Keratinocyte (primary cell): Measurements from ENCODE around the gene DYTN. TPM values are rescaled to one million over a fixed set of nuclear protein-coding genes. Genes with fewer than 3 reads are reported as not detected.

ENCODE experiments used
- DNase-seq: peaks from one replicate; pipeline ENCODE4 v3.0.0-alpha.2; 2011; ENCODE audit warnings: low read depth, missing footprints, low spot score
- FAIRE-seq: peaks from 2 replicates; lab custom pipeline; 2011; peaks lifted over from hg19 to GRCh38; lab: Jason Lieb, UNC
- H2AFZ ChIP-seq: 2 replicates; pipeline ENCODE4 v1.6.0; 2012; ENCODE audit warnings: low read length, control low read depth, inconsistent platforms; ENCODE audit not compliant: control insufficient read depth
- H3K27ac ChIP-seq: 2 replicates; pipeline ENCODE4 v1.5.1; 2011; ENCODE audit warnings: low read length; ENCODE audit not compliant: control insufficient read depth, insufficient read depth
- H3K27me3 ChIP-seq: 3 replicates; pipeline ENCODE4 v1.6.0; 2011; ENCODE audit warnings: low read length; ENCODE audit not compliant: control insufficient read depth, insufficient read depth; ENCODE audit errors: extremely low read depth
- H3K36me3 ChIP-seq, 2 experiments: 2 replicates in 1 of 2; 3 replicates in 1 of 2; pipeline ENCODE4 v1.5.1; 2011; ENCODE audit warnings: low read length in 2 of 2, mild to moderate bottlenecking in 1 of 2; ENCODE audit not compliant: control insufficient read depth in 2 of 2, insufficient read depth in 2 of 2; ENCODE audit errors: extremely low read depth in 1 of 2
- H3K4me1 ChIP-seq: 3 replicates; pipeline ENCODE4 v1.5.1; 2011; ENCODE audit warnings: low read length; ENCODE audit not compliant: control insufficient read depth, insufficient read depth; ENCODE audit errors: extremely low read depth
- H3K4me2 ChIP-seq: 3 replicates; pipeline ENCODE4 v1.6.0; 2011; ENCODE audit warnings: low read depth, low read length; ENCODE audit not compliant: control insufficient read depth, insufficient read depth; ENCODE audit errors: extremely low read depth
- H3K4me3 ChIP-seq, 3 experiments: fragments of 200-600 bp in 1 of 3; sonication (generic) in 1 of 3; 2 replicates in 2 of 3; 3 replicates in 1 of 3; pipeline ENCODE4 v1.5.1; 2011 to 2016; ENCODE audit warnings: low read length in 3 of 3, mild to moderate bottlenecking in 3 of 3, control low read depth in 2 of 3, inconsistent platforms in 1 of 3, low read depth in 1 of 3, mixed read lengths in 1 of 3, mixed run types in 1 of 3, moderate library complexity in 1 of 3; ENCODE audit not compliant: control insufficient read depth in 2 of 3, insufficient read depth in 2 of 3; ENCODE audit errors: extremely low read depth in 1 of 3
- H3K79me2 ChIP-seq: 2 replicates; pipeline ENCODE4 v1.6.0; 2012; ENCODE audit warnings: low read length; ENCODE audit not compliant: control insufficient read depth, insufficient read depth
- H3K9ac ChIP-seq: 3 replicates; pipeline ENCODE4 v1.6.0; 2011; ENCODE audit warnings: low read length; ENCODE audit not compliant: control insufficient read depth, insufficient read depth; ENCODE audit errors: extremely low read depth
- H3K9me1 ChIP-seq: 3 replicates; pipeline ENCODE4 v1.6.0; 2011; ENCODE audit warnings: low read length; ENCODE audit not compliant: control insufficient read depth, insufficient read depth; ENCODE audit errors: extremely low read depth
- H3K9me3 ChIP-seq: 2 replicates; pipeline ENCODE4 v1.5.1; 2012; ENCODE audit warnings: low read depth, low read length; ENCODE audit not compliant: control insufficient read depth
- H4K20me1 ChIP-seq: 3 replicates; pipeline ENCODE4 v1.6.0; 2011; ENCODE audit warnings: low read length; ENCODE audit not compliant: control insufficient read depth, insufficient read depth; ENCODE audit errors: extremely low read depth
- CTCF ChIP-seq, 3 experiments: IDR thresholded peaks in 1 of 3; conservative IDR thresholded peaks in 1 of 3; optimal IDR thresholded peaks in 1 of 3; 2 replicates in 2 of 3; 3 replicates in 1 of 3; pipeline versions ENCODE3 to v1.5.1; 2011; ENCODE audit warnings: low read length in 3 of 3, mild to moderate bottlenecking in 3 of 3, moderate library complexity in 2 of 3, control low read depth in 1 of 3, inconsistent platforms in 1 of 3; ENCODE audit not compliant: insufficient read depth in 2 of 3; ENCODE audit errors: extremely low read depth in 1 of 3
- EZH2 ChIP-seq: IDR thresholded peaks from one replicate; pipeline ENCODE4 v1.6.1; 2012; ENCODE audit warnings: inconsistent platforms, mild to moderate bottlenecking, low read length, moderate library complexity
- dilution Hi-C: fragments of 300-500 bp; cut with MboI; formaldehyde crosslinking; loops from one replicate; pipeline ENCODE4 v1.7.0; 2020; ENCODE audit warnings: low sequenced_read_pairs; ENCODE audit not compliant: extremely low pct_ligation_motif_present
- polyA plus RNA-seq, 5 experiments: library from polyadenylated mRNA; depleted of rRNA in 3 of 5; stranded (reverse) in 3 of 5; stranded (forward) in 1 of 5; unstranded in 1 of 5; fragments of >200 nt; gene quantifications; 1 replicate in 1 of 5; 2 replicates in 3 of 5; 3 replicates in 1 of 5; pipeline versions ENCODE4 v1.2.1 to v1.2.3, GENCODE V29; 2011 to 2012; ENCODE audit warnings: missing spikeins in 2 of 5, low read depth in 1 of 5, low replicate concordance in 1 of 5

Gene DYTN
- polyA plus RNA-seq, 1 donor (not counting 4 experiments of a cell fraction or from before 2014, with no cell fraction given) = not detected

GRCh38 chr2:206642075-206643025 lies 75.8 kb downstream of the DYTN start, which contains the start of gene FAM237A:
FAM237A (plus strand) TSS chr2:206642487; CDS start chr2:206644237, 1,750 bp downstream.
- FAIRE-seq = peak; percentile 34
- Histone ChIP-seq H2AFZ (no peak within 1 kb of the TSS), H3K79me2 (no peaks in the 10 kb centered on the region), H4K20me1 (no peaks in the 10 kb centered on the region), H3K36me3 (no peaks in the 10 kb centered on the region), H3K9me3 (no peaks in the 10 kb centered on the region), H3K4me2 (peak within 1 kb of the TSS; percentile 32), H3K27me3 (peaks cover 17% of the 10 kb centered on the region), H3K4me1 (no peaks in the 10 kb centered on the region), H3K4me3 (no peak within 1 kb of the TSS), H3K9me1 (no peaks in the 10 kb centered on the region), H3K27ac (no peak within 1 kb of the TSS), H3K9ac (no peak within 1 kb of the TSS)
- dilution Hi-C loops = no loop called here
- peak; percentile 9 for DNase-seq
- TF ChIP-seq EZH2 (peak; percentile 92), CTCF (optimal IDR thresholded peaks at IDR 0.05 in 1 of 3, IDR thresholded peaks at IDR 0.05 in 1 of 3, conservative IDR thresholded peaks at IDR 0.05 in 1 of 3; ENCODE audit: extremely low read depth in 1 of 3, insufficient read depth in 2 of 3, low read length in 3 of 3) (no peak)

- no peaks in the 10 kb centered on the region for H3K9me3 ChIP-seq
- no peak overlapping the region for H3K9ac ChIP-seq
- no peaks in the 10 kb centered on the region for H3K36me3 ChIP-seq
- DNase-seq (no peak), FAIRE-seq (no peak)
- no peak overlapping the region for H3K27ac ChIP-seq
- H4K20me1 ChIP-seq = no peaks in the 10 kb centered on the region
- no peaks in the 10 kb centered on the region for H3K79me2 ChIP-seq
- H3K9me1 ChIP-seq = no peaks in the 10 kb centered on the region
- no peak overlapping the region for H3K4me3 ChIP-seq
- H2AFZ ChIP-seq = no peak overlapping the region
- TF ChIP-seq CTCF (optimal IDR thresholded peaks at IDR 0.05 in 1 of 3, IDR thresholded peaks at IDR 0.05 in 1 of 3, conservative IDR thresholded peaks at IDR 0.05 in 1 of 3; ENCODE audit: extremely low read depth in 1 of 3, insufficient read depth in 2 of 3, low read length in 3 of 3) (no peak), EZH2 (no peak)
- H3K4me2 ChIP-seq = no peak overlapping the region
- dilution Hi-C loops = no loop called here
- H3K4me1 ChIP-seq = no peaks in the 10 kb centered on the region
- H3K27me3 ChIP-seq = peaks cover 17% of the 10 kb centered on the region
Measured at GRCh38 chr2:206641226-206641625, 77.0 kb downstream of the DYTN start.
